Measurements from ENCODE around the gene MAEA.

MAEA gene

DNA sequence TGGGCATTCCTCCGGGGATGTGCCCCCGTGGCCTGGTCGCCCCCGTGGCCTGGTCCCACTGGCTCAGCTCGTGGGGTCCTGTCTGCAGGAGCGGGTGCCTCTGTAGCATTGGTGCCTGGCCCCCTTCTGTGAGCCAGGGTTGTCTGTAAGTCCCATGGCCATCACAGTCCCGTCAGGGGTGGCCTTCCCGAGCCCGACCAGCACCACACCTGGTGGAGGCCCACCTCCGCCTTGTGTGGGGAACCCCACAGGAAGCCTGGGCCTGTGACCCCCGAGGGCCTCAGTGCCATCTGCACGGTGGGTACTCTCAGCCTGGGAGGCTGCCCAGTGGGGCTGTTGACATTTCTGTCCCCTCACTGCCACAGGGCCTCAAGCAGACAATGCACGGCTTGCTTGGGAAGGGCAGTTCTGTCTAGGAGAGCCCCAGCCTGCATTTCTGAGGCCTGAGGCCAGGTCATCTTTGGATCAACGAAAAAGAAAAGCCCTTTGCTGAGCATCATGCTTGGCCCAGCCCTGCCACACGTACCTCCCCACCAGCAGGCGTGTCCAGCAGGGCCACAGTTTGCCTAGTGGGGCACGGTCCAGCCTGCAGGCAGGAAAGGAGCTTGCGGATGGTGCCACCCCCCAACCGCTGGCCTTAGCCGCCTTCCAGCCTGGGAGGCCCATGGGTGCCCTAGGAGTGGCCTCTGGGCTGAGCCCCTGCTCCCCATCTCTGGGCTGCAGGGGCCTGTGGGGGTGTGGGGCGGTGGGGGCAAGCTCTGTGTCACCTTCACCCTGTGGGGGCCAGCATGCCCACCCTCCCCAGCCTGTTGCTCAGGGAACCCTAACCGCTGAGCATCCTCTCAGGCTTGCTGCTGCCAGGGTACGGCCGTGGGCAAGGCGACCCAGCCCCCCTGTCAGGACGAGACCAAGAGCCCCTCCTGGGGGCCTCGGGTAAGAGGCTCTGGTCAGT, 93.4 kb downstream of the MAEA start:
- no peak for DNase-seq

DNA sequence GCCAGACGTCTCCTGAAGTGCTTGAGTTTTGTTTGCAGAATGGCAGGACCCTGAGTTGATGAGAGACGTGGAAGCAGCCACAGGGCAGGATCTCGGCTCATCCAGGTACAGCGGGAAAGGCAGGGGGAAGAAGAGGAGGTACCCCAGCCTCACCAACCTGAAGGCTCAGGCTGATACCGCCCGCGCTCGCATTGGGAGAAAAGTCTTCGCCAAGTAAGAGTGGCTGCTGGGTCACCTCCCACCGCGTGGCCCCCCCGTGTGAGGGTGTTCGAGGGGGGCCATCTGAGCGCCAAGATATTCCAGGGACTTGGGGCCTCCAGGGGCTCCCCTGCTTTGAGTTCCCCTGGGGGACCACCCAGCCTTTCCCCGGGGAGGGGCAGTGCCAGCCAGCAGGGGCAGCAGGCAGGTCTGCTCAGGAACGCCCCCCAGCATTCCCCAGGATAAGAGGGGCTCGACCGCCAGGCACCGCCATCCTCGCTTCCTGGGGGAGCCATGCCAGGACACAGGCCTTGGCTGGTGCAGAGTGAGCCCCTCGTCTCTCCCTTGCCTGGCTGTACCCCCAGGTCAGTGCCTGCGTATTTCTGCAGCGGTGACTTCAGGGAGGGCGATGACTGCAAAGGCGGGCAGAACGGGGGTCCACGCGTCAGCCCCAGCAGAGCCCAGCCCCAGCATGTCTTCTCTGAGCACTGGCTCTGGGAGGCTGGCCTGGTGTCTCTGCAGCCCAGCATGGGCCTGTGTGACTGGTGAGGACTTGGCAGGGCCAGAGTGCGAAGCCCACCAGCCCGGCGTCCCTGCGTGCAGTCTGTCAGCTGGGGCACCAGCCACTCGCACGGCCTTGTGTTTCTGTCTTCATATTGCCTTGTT, 94.3 kb downstream of the MAEA start:
- DNase-seq = no peak

DNA sequence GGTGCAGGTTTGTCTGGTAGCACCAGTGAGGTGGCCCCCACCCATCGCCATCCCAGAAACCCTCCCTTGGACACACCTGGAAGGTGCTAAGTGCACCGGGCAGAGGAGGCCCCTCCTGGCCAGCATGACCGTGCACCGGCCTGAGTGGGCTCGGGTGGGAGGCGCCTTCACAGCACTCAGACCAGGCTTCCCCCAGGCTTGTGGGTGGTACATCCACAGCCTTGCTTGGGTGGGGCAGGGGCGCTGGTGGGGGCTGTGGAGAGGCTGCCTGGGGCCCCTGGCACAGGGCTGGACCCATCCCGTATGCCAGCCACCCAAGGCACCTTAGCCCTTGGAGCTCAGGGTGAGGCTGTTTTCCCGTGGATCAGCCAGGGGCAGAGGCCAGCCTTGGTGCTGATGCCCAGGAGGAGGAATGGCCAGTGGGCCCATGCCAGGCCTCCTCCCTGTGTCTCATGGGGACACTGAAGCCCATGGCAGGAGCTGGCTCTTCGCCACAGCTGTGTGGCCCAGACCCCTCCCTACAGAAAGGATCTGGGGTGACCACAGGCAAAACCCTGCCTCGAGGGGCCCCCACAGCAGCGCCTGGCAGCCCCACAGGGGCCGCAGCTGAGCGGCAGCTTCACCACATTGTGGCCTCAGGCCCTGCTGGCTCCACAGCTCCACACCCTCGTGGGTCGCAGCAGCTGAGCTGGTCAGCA, 95.1 kb downstream of the MAEA start:
- DNase-seq = no peak

DNA sequence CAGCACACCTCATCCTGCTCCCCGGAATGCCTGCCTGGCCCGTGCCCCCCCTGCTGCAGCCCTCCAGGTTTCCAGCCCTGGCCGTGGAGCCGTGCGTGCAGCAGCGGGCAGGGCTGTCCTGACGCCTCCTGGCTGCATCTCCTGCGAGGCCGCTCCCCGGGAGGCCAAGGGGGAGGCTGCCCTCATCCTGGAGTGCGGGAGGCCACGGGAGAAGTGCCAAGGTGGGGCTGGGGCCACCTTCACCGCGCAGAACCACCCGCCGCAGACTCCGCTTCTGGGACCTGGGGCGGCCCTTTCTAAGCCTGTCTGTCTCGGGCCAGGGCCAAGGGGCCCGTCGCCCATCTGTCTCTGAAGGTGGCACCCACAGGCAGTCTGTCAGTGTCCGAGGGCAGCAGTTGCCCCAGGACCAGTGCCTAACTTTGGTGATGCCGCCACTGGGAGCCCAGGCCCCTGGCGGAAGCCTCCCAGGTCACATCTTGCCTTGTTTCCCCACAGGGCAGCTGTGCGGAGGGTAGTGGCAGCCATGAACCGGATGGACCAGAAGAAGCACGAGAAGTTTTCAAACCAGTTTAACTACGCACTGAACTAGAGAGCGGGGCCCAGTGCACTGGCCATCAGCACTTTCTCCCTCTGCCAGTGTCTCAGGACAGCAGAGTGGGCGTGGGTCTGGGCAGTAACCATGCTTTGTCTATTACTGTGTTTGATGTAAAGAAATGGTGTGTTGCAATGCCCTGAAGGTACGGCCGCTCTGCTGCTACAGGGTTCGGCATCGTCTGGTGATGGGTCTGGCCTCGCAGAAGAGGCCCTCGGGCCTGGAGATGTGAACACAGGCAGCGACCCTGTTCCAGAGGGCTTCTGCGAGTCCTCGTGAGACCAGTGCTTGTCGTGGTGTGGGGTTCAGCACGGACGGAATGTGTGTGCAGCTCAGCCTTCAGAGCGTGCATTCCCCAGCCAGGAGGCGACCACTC, 96.0 kb downstream of the MAEA start:
- DNase-seq = no peak
